Lower leg skin (tissue), 3 donors: ENCODE data around the gene SHISAL1.

Experiments
- POLR2A ChIP-seq, 2 donors: fragments of 450-650 bp; IDR thresholded peaks; one replicate each; pipeline ENCODE4 v1.6.1; 2016 to 2017; ENCODE audit warnings: antibody characterized with exemption in 2 of 2, mild to moderate bottlenecking in 1 of 2, moderate library complexity in 1 of 2
- TF ChIP-seq, protein P1 (sequence below), 3 donors: fragments of 450-650 bp; IDR thresholded peaks; one replicate each; pipeline ENCODE4 v1.5.1; 2016; ENCODE audit warnings: antibody characterized with exemption in 3 of 3, mild to moderate bottlenecking in 3 of 3, moderate library complexity in 2 of 3

DNA sequence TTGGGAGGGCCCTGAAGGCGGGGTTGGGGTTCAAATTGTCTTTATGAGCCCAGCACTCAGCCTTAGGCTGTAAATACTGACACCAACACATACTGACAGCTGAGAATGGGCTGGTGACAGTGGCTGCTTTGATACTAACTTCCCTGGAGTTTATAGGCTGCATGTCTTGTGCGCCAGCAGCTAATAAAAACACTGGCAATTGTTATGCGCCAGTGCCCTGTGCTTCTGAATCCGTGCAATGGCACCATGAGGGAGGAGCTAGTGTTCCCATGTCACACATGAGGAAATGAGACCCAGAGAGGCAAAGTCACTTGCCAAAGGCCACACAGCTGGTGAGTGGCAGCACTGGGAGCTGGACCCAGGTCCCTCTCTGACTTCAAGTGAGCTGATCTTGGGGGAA, 23.8 kb downstream of the SHISAL1 start:
- TF ChIP-seq POLR2A (IDR thresholded peaks at IDR 0.05) = no peak
- TF ChIP-seq, protein P1, sequence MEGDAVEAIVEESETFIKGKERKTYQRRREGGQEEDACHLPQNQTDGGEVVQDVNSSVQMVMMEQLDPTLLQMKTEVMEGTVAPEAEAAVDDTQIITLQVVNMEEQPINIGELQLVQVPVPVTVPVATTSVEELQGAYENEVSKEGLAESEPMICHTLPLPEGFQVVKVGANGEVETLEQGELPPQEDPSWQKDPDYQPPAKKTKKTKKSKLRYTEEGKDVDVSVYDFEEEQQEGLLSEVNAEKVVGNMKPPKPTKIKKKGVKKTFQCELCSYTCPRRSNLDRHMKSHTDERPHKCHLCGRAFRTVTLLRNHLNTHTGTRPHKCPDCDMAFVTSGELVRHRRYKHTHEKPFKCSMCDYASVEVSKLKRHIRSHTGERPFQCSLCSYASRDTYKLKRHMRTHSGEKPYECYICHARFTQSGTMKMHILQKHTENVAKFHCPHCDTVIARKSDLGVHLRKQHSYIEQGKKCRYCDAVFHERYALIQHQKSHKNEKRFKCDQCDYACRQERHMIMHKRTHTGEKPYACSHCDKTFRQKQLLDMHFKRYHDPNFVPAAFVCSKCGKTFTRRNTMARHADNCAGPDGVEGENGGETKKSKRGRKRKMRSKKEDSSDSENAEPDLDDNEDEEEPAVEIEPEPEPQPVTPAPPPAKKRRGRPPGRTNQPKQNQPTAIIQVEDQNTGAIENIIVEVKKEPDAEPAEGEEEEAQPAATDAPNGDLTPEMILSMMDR (IDR thresholded peaks at IDR 0.05) = no peak
